HCT116 (cell line): ENCODE results near the gene NUDT14. TPM values are rescaled to one million over a fixed set of nuclear protein-coding genes. Genes with fewer than 3 reads are reported as not detected.

ENCODE experiments used
- ATAC-seq: fragments of 200-7000 bp; cut with Tn5 transposase; 2 replicates; pipeline ENCODE4 v1.9.1; 2020; ENCODE audit warnings: mild to moderate bottlenecking, moderate library complexity
- BruUV-seq: library from RNA; stranded (reverse); fragments of 400-500 nt; replicated peaks from 2 replicates; lab custom pipeline; 2021; lab: Mats Ljungman, UMichigan
- CTCF ChIA-PET: fragments of 300-600 bp; sonication (Branson Sonifier 250); formaldehyde crosslinking; loops from one replicate; lab custom pipeline; 2021; ENCODE audit warnings: antibody characterized with exemption; lab: Charles Lee
- POLR2A ChIA-PET: fragments of 300-600, 350-600 bp; sonication (Branson Sonifier 250); formaldehyde crosslinking; loops from one replicate; lab custom pipeline; 2021; ENCODE audit warnings: antibody characterized with exemption; lab: Charles Lee
- RAD21 ChIA-PET, 2 experiments: fragments of 300-600 bp; sonication (Branson Sonifier 250); formaldehyde crosslinking; loops; one replicate each; lab custom pipeline; 2023; ENCODE audit warnings: low total read pairs in 2 of 2; ENCODE audit not compliant: uncharacterized antibody in 2 of 2, unreplicated experiment in 2 of 2, low non-redundant PET in 1 of 2; lab: Charles Lee
- DNase-seq: peaks from one replicate; pipeline ENCODE4 v3.0.0-alpha.2; 2010; ENCODE audit warnings: low read depth, low spot score
- H2AFZ ChIP-seq: fragments of 200-600 bp; shearing (Covaris generic), sonication (generic); 2 replicates; pipeline ENCODE4 v1.6.1; 2017; ENCODE audit warnings: low read depth, mixed run types, mixed read lengths, antibody characterized with exemption, low read length; ENCODE audit not compliant: poor library complexity, severe bottlenecking
- H3K27ac ChIP-seq: 2 replicates; pipeline ENCODE4 v1.5.1; 2012; ENCODE audit warnings: low read depth, low read length
- H3K27me3 ChIP-seq: fragments of 200-600 bp; sonication (generic); 2 replicates; pipeline ENCODE4 v1.6.1; 2016; ENCODE audit warnings: mixed run types, low read length, mixed read lengths; ENCODE audit not compliant: insufficient read depth
- H3K36me3 ChIP-seq, 2 experiments: fragments of 200-500 bp in 1 of 2; fragments of 200-600 bp in 1 of 2; sonication (Bioruptor generic) in 1 of 2; sonication (generic) in 1 of 2; 2 replicates each; pipeline versions ENCODE4 v1.5.1 to v1.6.1; 2014 to 2016; ENCODE audit warnings: low read length in 2 of 2, inconsistent platforms in 1 of 2, mixed read lengths in 1 of 2, mixed run types in 1 of 2; ENCODE audit not compliant: insufficient read depth in 2 of 2, control insufficient read depth in 1 of 2
- H3K4me1 ChIP-seq, 2 experiments: fragments of 200-600 bp in 1 of 2; sonication (generic) in 1 of 2; 2 replicates each; pipeline versions ENCODE4 v1.5.1 to v1.6.1; 2012 to 2017; ENCODE audit warnings: low read length in 2 of 2, inconsistent platforms in 1 of 2, mild to moderate bottlenecking in 1 of 2, mixed read lengths in 1 of 2, mixed run types in 1 of 2, moderate library complexity in 1 of 2; ENCODE audit not compliant: insufficient read depth in 2 of 2, control insufficient read depth in 1 of 2
- H3K4me2 ChIP-seq: fragments of 200-600 bp; sonication (generic); 2 replicates; pipeline ENCODE4 v1.6.1; 2017; ENCODE audit warnings: mixed run types, low read length, mixed read lengths
- H3K4me3 ChIP-seq, 2 experiments: fragments of 200-600 bp in 1 of 2; sonication (generic) in 1 of 2; replicated peaks in 1 of 2; 2 replicates each; pipeline ENCODE4 v1.5.1; 2011 to 2016; ENCODE audit warnings: low read length in 2 of 2, control low read depth in 1 of 2, low read depth in 1 of 2, mild to moderate bottlenecking in 1 of 2, mixed read lengths in 1 of 2, mixed run types in 1 of 2
- H3K79me2 ChIP-seq: fragments of 200-600 bp; sonication (generic); 2 replicates; pipeline ENCODE4 v1.6.1; 2017; ENCODE audit warnings: mild to moderate bottlenecking, mixed run types, low read length, moderate library complexity, mixed read lengths; ENCODE audit not compliant: insufficient read depth
- H3K9ac ChIP-seq: fragments of 200-600 bp; sonication (generic); 2 replicates; pipeline ENCODE4 v1.6.1; 2016; ENCODE audit warnings: low read length, mixed read lengths
- H3K9me2 ChIP-seq: fragments of 200-600 bp; sonication (generic), shearing (Covaris generic); 2 replicates; pipeline ENCODE4 v1.6.1; 2017; ENCODE audit warnings: mixed run types, mild to moderate bottlenecking, moderate library complexity; ENCODE audit not compliant: insufficient read depth
- H3K9me3 ChIP-seq, 2 experiments: fragments of 200-500 bp in 1 of 2; fragments of 200-600 bp in 1 of 2; sonication (Bioruptor generic) in 1 of 2; sonication (generic) in 1 of 2; 2 replicates each; pipeline ENCODE4 v1.6.1; 2014 to 2017; ENCODE audit warnings: low read length in 2 of 2, mixed read lengths in 2 of 2, inconsistent platforms in 1 of 2, low read depth in 1 of 2, mild to moderate bottlenecking in 1 of 2, mixed run types in 1 of 2, moderate library complexity in 1 of 2; ENCODE audit not compliant: control insufficient read depth in 1 of 2, insufficient read depth in 1 of 2
- H4K20me1 ChIP-seq: fragments of 200-600 bp; sonication (generic), shearing (Covaris generic); 2 replicates; pipeline ENCODE4 v1.6.1; 2017; ENCODE audit warnings: mixed run types, mild to moderate bottlenecking, moderate library complexity; ENCODE audit not compliant: insufficient read depth
- CBX3 ChIP-seq: IDR thresholded peaks from 2 replicates; pipeline ENCODE4 v1.6.1; 2012; ENCODE audit warnings: low read depth
- CEBPB ChIP-seq: IDR thresholded peaks from 2 replicates; pipeline ENCODE4 v1.6.1; 2012; ENCODE audit warnings: low read depth
- EGR1 ChIP-seq: IDR thresholded peaks from 2 replicates; pipeline ENCODE4 v1.6.1; 2012; ENCODE audit warnings: low read depth
- JUND ChIP-seq: IDR thresholded peaks from 2 replicates; pipeline ENCODE4 v1.6.1; 2012
- MAX ChIP-seq: IDR thresholded peaks from 2 replicates; pipeline ENCODE4 v1.6.1; 2012
- POLR2A ChIP-seq: IDR thresholded peaks from 2 replicates; pipeline ENCODE4 v1.7.0; 2011; ENCODE audit warnings: borderline replicate concordance; ENCODE audit not compliant: insufficient read depth, insufficient read length; ENCODE audit errors: extremely low read depth
- SRF ChIP-seq: IDR thresholded peaks from 2 replicates; pipeline ENCODE4 v1.6.1; 2012; ENCODE audit warnings: low read depth
- TCF7L2 ChIP-seq: IDR thresholded peaks from 2 replicates; pipeline ENCODE4 v1.7.0; 2011; ENCODE audit warnings: borderline replicate concordance, inconsistent platforms; ENCODE audit not compliant: insufficient read depth, insufficient read length; ENCODE audit errors: extremely low read depth
- intact Hi-C: fragments of 100-400 bp; cut with micrococcal nuclease; formaldehyde crosslinking; loops from 2 replicates; pipeline ENCODE4 v1.10.0; 2022
- total RNA-seq: library from RNA; stranded (reverse); gene quantifications from one replicate; pipeline ENCODE4 v1.2.1, GENCODE V29; 2021; ENCODE audit not compliant: unreplicated experiment
- TF ChIP-seq, protein P1 (sequence below): IDR thresholded peaks from 2 replicates; pipeline ENCODE4 v1.6.1; 2012

NUDT14 gene
- total RNA-seq, 1 experiment from 2014 or later = 56.1 TPM

- Histone ChIP-seq H3K9me2 (no peaks in the 10 kb centered on the region), H3K9ac (no peak overlapping the region), H3K79me2 (no peaks in the 10 kb centered on the region), H4K20me1 (no peaks in the 10 kb centered on the region), H3K4me2 (peak overlapping the region; percentile 73), H3K9me3 (no peaks in the 10 kb centered on the region; a peak in 1 of 4 replicates), H3K4me1 (peaks cover 7 to 20% of the 10 kb centered on the region in 2 experiments), H3K36me3 (no peaks in the 10 kb centered on the region), H3K27ac (no peak overlapping the region), H3K4me3 (no peak overlapping the region), H3K27me3 (no peaks in the 10 kb centered on the region), H2AFZ (no peak overlapping the region)
- ATAC-seq (no peak), DNase-seq (no peak)
- ChIA-PET POLR2A (no interaction called here), CTCF (interaction anchor here (1.0 kb wide), 1 partner anchor 16 kb away, joined by 4 read pairs; no protein-coding TSS in a partner anchor), RAD21 (no interaction called here)
- intact Hi-C loops = loop anchor here (5.0 kb wide), 1 partner anchor 90 kb away; no protein-coding TSS in a partner anchor
- TF ChIP-seq CEBPB = no peak
- TF ChIP-seq MAX = no peak
- TF ChIP-seq EGR1 = no peak
- no peak for TF ChIP-seq POLR2A
- TF ChIP-seq CBX3 = no peak
- TF ChIP-seq JUND = no peak
- no peak for TF ChIP-seq SRF
- no peak for TF ChIP-seq TCF7L2
- TF ChIP-seq, protein P1, sequence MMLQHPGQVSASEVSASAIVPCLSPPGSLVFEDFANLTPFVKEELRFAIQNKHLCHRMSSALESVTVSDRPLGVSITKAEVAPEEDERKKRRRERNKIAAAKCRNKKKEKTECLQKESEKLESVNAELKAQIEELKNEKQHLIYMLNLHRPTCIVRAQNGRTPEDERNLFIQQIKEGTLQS = no peak
- no TSS peak for BruUV-seq
Measured at GRCh38 chr14:105182296-105183020, 1.3 kb upstream of the NUDT14 start.
